Duodenal mucosa (tissue), 2 donors: Measurements from ENCODE around the gene NCOA3.

Experiments
- H3K27ac ChIP-seq: one replicate; pipeline ENCODE4 v1.7.0; 2013; ENCODE audit warnings: low read depth, low read length
- H3K27me3 ChIP-seq, 2 donors: one replicate each; pipeline ENCODE4 v1.7.0; 2013; ENCODE audit warnings: low read length in 2 of 2, control low read depth in 1 of 2; ENCODE audit not compliant: insufficient read depth in 2 of 2, control insufficient read depth in 1 of 2
- H3K36me3 ChIP-seq, 2 donors: one replicate each; pipeline ENCODE4 v1.7.0; 2013; ENCODE audit warnings: low read length in 2 of 2, control low read depth in 1 of 2; ENCODE audit not compliant: insufficient read depth in 2 of 2, control insufficient read depth in 1 of 2
- H3K4me1 ChIP-seq, 2 donors: one replicate each; pipeline ENCODE4 v1.7.0; 2013; ENCODE audit warnings: low read length in 2 of 2, control low read depth in 1 of 2; ENCODE audit not compliant: insufficient read depth in 2 of 2, control insufficient read depth in 1 of 2
- H3K4me3 ChIP-seq, 2 donors: one replicate each; pipeline ENCODE4 v1.7.0; 2013; ENCODE audit warnings: low read length in 2 of 2, low read depth in 1 of 2
- H3K9ac ChIP-seq, 2 donors: one replicate each; pipeline ENCODE4 v1.7.0; 2013; ENCODE audit warnings: low read length in 2 of 2, low read depth in 1 of 2
- H3K9me3 ChIP-seq, 2 donors: one replicate each; pipeline ENCODE4 v1.7.0; 2013; ENCODE audit warnings: low read length in 2 of 2, control low read depth in 1 of 2; ENCODE audit not compliant: control insufficient read depth in 1 of 2

NCOA3 gene

DNA sequence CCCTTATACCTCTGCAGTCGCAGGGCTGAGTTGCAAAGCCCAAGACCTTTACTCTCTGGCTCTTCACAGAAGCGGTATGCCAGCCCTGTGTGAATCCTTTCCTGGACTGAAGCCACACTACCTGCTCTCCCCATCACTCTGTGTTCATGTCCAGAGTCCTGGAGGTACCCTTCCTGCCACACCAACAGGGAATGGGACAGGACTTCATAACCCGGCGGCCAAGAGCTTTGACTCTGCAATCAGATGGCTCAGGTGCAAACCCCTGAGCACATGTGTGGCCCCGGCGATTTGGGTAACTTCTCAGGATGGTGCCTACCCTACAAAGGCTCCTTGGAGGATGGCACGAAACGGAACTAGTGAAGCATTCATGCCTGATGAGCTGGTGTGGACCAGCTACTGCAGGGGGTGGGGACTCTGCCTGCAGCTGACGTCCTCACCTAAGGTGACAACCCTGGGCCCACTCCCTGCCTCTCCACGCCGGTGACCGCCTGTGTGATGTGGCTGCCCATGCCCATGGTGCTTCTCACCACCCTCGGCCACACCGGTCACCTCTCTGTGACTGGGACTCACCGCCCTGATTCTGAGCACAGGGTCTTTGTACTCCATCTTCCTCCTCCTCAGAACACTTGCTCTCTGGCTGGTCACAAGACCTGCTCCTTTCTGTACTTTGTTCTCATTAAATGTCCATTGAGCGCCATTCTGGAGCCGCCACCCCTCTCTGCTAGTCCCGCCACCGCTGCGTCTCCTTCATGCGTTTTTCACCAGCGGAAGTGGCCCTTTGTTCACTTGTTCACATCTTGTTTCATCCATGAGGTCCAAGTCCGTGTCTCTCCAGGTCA is 166.8 kb downstream of the NCOA3 start:
- H3K36me3 ChIP-seq: peaks cover 5 to 14% of the 10 kb centered on the region in 2 donors

DNA sequence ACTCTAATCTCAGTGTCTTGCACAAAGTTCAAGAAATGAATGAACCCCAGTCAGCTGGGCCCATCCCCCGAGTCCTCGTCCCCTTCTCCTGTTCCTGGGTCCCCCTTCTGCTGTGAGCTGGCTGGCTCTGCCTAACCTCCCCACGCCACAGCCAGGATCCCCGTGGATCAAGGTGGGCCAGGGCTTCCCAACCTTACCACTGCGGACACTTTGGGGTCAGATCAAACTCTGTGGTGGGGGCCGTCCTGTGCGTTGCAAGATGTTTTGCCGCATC is 167.4 kb downstream of the NCOA3 start:
- no peak overlapping the region for H3K4me3 ChIP-seq
- no peak overlapping the region for H3K9ac ChIP-seq
- H3K27me3 ChIP-seq: no peaks in the 10 kb centered on the region
- H3K36me3 ChIP-seq: peaks cover 5 to 14% of the 10 kb centered on the region in 2 donors
- peaks cover 5% of the 10 kb centered on the region in 2 donors for H3K4me1 ChIP-seq
- no peak overlapping the region for H3K27ac ChIP-seq
- no peaks in the 10 kb centered on the region for H3K9me3 ChIP-seq

More for the DNA sequence above, 166.8 kb downstream of the NCOA3 start:
- Histone ChIP-seq H3K4me1 (peaks cover 7 to 8% of the 10 kb centered on the region in 2 donors), H3K4me3 (no peak overlapping the region), H3K9me3 (no peaks in the 10 kb centered on the region), H3K9ac (no peak overlapping the region), H3K27me3 (no peaks in the 10 kb centered on the region), H3K27ac (no peak overlapping the region)

DNA sequence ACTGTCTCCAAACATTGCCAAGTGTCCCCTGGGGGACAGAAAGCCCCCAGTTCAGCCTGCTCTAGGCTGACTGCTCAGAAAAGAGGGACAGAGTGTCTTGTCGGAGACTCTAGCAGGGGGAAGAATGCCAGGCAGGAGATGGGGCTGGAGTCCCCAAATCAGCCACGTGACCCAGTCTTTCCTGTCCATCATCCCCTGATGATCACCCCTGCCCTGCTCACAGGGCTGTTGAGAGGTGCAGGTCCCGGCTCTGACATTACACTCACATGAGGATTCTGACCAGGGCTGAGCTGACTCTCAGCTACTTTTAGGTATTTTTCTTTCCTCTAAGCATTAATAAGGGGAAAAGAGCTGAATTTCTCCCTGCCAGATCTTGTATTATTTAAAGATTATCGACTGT is 167.8 kb downstream of the NCOA3 start:
- Histone ChIP-seq H3K27me3 (no peaks in the 10 kb centered on the region), H3K9ac (no peak overlapping the region), H3K36me3 (peaks cover 5 to 14% of the 10 kb centered on the region in 2 donors), H3K4me1 (peaks cover under 1% of the 10 kb centered on the region in 2 donors), H3K27ac (no peak overlapping the region), H3K4me3 (no peak overlapping the region), H3K9me3 (no peaks in the 10 kb centered on the region)

DNA sequence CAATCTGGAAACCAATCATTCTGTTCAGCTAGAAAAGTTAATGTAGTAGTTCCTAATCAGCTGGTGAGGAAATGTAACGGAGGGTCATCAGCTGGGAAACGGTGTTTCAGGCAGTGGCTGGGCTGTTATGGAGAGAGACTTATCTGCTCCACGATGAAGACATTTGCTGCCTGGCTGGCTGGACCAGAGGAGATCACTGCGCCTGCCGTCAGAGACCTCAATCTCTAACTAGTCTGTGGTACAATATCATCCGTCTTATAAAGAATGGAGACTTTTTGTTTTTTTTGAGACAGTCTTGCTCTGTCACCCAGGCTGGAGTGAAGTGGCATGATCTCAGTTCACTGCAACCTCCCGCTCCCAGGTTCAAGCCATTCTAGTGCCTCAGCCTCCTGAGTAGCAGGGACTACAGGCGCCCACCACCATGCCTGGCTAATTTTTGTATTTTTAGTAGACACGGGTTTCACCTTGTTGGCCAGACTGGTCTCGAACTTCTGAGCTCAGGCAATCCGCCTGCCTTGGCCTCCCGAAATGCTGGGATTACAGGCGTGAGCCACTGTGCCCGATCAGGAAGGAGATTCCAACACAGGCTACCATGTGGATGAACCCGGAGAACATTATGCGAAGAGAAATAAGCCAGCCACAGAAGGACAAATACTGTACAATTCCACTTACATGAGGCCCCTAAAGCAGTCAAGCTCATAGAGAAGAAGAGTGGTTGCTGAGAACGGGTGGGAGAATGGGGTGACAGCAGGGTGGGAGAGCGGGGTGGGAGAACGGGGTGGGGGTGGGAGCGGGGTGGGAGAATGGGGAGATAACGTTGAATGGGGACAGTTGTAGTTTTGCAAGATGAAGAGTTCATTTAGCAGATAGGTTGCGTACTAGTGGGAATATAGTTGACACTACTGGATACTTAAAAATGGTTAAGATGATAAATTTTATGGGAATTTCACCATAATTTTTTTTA is 168.5 kb downstream of the NCOA3 start:
- Histone ChIP-seq H3K4me1 (no peaks in the 10 kb centered on the region), H3K27me3 (no peaks in the 10 kb centered on the region), H3K9me3 (no peaks in the 10 kb centered on the region), H3K4me3 (no peak overlapping the region), H3K9ac (no peak overlapping the region), H3K36me3 (peaks cover 5 to 14% of the 10 kb centered on the region in 2 donors), H3K27ac (no peak overlapping the region)

DNA sequence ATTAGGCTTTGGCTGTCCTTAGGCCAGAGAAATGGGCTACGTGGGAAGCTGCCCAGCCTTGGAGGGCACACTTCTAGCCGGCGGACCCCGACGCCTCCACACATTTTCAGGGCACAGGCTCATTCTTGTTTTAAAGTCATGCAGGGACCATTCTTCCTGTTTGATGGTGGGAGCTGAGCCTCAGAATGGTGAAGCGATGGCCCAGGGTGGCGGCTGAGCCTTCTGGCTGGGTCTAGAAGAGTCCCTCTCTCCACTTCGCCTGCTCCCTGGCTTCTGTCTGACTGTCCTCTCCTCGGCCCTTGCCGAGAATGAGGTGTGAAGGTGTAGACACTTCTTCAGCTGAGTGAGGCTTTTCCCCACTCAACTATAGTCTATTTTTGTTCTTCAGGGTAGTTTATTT is 169.2 kb downstream of the NCOA3 start:
- Histone ChIP-seq H3K9me3 (no peaks in the 10 kb centered on the region), H3K27me3 (no peaks in the 10 kb centered on the region), H3K9ac (no peak overlapping the region), H3K36me3 (peaks cover 5 to 8% of the 10 kb centered on the region in 2 donors), H3K4me1 (no peaks in the 10 kb centered on the region), H3K27ac (no peak overlapping the region), H3K4me3 (no peak overlapping the region)

DNA sequence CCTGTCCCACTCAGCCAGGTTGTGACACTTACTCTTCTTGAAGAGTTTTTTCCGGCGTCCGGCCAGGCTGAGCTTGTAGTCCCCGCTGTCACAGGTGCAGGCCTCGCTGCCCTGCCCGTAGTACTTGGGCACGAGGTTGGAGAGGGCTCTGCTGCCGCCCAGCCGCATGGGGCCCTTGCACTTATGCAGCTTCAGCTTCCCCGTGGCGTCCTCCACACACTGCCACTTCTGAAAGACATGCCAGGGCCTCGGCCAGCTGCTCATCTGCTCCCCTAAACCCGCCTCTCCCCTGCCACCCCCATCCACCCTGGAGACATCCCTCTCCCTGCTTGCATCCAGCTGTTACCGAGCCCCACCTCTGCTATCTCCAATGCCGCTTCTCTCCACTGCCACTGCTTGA is 170.5 kb downstream of the NCOA3 start:
- no peaks in the 10 kb centered on the region for H3K27me3 ChIP-seq
- peaks cover 4 to 12% of the 10 kb centered on the region in 2 donors for H3K36me3 ChIP-seq
- no peaks in the 10 kb centered on the region for H3K9me3 ChIP-seq
- no peaks in the 10 kb centered on the region for H3K4me1 ChIP-seq
- no peak overlapping the region for H3K4me3 ChIP-seq
- no peak overlapping the region for H3K9ac ChIP-seq
- H3K27ac ChIP-seq: no peak overlapping the region

DNA sequence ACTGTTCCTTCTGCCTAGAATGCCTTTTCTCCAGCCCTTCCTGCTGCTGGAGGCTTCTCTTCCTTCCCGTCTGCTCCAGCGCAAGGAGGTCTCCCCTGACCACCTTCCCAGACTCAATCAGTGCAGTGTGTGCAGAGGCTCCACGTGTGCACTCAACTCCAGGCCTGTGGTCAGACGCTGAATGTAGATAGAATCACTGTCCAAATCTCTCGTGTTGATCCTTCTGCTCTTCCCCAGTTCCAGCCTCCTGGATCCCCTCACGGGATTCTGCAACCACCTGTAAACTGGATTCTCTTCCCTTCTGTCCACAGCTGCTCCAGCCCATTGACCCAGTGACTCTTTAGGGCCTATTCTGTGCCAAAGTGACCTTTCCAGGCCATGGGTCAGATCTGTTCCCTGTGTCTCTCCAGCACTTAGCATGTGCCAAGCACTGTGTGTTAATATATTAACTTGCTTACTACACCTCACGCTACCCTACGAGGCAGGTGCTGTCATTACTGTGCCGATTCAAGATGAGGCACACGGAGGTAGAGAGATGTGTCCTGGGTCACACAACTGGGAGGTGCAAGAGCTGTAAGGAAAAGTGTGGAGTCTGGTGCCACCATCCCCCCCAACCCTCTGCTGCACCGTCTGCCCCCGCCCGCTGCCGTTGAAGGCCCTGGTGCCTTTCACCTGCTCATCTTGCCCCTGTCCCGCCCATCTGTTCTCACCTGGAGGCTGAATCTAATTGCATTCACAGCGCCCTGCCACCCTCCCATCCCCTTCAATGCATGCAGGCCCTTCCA is 171.4 kb downstream of the NCOA3 start:
- Histone ChIP-seq H3K9me3 (no peaks in the 10 kb centered on the region), H3K4me1 (no peaks in the 10 kb centered on the region), H3K36me3 (peaks cover 4 to 16% of the 10 kb centered on the region in 2 donors), H3K4me3 (no peak overlapping the region), H3K9ac (no peak overlapping the region), H3K27ac (no peak overlapping the region), H3K27me3 (no peaks in the 10 kb centered on the region)

DNA sequence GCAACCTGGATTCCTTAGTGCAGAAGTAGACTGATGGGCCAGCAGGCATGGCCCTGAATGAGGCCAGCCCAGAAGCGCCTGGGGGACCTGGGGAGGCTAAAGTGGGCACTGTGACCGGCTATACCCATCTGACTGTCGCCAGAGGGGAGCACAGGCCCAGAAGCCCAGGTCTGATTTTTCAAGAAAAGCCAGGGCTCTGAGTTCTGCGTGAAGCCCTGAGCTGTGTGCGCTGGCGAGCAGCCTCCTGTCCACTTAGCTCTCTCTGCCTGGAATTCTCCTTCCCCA is 171.9 kb downstream of the NCOA3 start:
- Histone ChIP-seq H3K4me1 (no peaks in the 10 kb centered on the region), H3K27me3 (no peaks in the 10 kb centered on the region), H3K9ac (no peak overlapping the region), H3K36me3 (peaks cover 1 to 16% of the 10 kb centered on the region in 2 donors), H3K27ac (no peak overlapping the region), H3K4me3 (no peak overlapping the region), H3K9me3 (no peaks in the 10 kb centered on the region)

DNA sequence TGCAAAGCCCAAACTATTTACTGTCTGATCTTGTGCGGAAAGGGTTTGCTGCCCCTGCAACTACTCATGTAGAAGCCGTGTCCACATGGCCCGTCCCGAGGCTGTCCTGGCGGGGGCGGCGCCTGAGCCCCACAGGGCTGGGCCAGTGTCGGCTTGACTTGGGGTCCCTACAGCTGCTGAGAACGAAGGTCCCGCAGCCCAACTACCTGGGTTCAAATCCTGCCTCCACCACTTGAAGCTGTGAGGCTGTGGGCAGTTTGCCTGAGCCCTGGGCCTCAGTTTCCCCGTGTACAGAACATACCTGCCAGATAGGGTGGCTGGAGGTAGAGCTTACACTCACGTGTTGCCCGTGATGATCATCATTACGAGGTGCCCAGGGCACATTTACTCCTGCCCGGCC is 172.5 kb downstream of the NCOA3 start:
- Histone ChIP-seq H3K9ac (no peak overlapping the region), H3K27me3 (no peaks in the 10 kb centered on the region), H3K4me3 (no peak overlapping the region), H3K36me3 (peaks cover 0 to 16% of the 10 kb centered on the region in 2 donors), H3K4me1 (no peaks in the 10 kb centered on the region), H3K9me3 (no peaks in the 10 kb centered on the region), H3K27ac (no peak overlapping the region)

DNA sequence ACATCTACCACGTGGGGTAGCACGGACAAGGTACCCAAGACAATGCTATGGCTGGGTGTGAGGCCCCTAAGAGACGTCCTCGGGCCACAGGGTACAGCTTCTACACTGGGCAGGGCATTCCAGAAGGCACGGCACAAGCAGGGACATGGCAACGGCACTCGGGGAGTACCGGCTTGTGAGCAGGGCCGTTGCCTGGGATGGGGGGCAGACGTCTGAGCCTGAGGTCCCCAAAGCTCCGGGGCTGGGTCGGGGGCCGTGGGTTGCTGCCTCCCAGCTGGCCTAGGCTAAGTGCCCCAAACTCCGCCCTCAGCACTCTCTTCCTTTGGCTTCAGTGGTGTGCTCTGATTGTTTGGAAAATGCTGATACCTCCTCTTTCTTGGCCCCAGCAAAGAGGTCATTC is 173.0 kb downstream of the NCOA3 start:
- Histone ChIP-seq H3K4me1 (no peaks in the 10 kb centered on the region), H3K4me3 (no peak overlapping the region), H3K27ac (no peak overlapping the region), H3K9me3 (no peaks in the 10 kb centered on the region), H3K9ac (no peak overlapping the region), H3K27me3 (no peaks in the 10 kb centered on the region), H3K36me3 (peaks cover 0 to 16% of the 10 kb centered on the region in 2 donors)
